ENCODE data around the gene NTPCR. TPM values are rescaled to one million over a fixed set of nuclear protein-coding genes. Genes with fewer than 3 reads are reported as not detected.

The NTPCR gene
- total RNA-seq, 1 donor from 2014 or later = 57.1 TPM

GRCh38 chr1:232952514-232953499 lies 2.4 kb downstream of the NTPCR start:
- H3K9me3 Mint-ChIP-seq (ENCODE audit: unreplicated experiment) = no peaks in the 10 kb centered on the region
- H3K36me3 Mint-ChIP-seq (ENCODE audit: low read depth, unreplicated experiment) = peaks cover 17% of the 10 kb centered on the region
- peak; percentile 52 for DNase-seq (ENCODE audit: low spot score)
- peak overlapping the region; percentile 47 for H3K4me3 Mint-ChIP-seq (ENCODE audit: unreplicated experiment)
- TF ChIP-seq CTCF (IDR thresholded peaks at IDR 0.05; ENCODE audit: unreplicated experiment) = peak; percentile 82
- no peaks in the 10 kb centered on the region for H3K27me3 Mint-ChIP-seq (ENCODE audit: unreplicated experiment)
- H3K27ac Mint-ChIP-seq (ENCODE audit: unreplicated experiment) = no peak overlapping the region
- H3K4me1 Mint-ChIP-seq (ENCODE audit: unreplicated experiment) = peaks cover 47% of the 10 kb centered on the region

- no peak overlapping the region for H3K4me3 Mint-ChIP-seq (ENCODE audit: unreplicated experiment)
- no peaks in the 10 kb centered on the region for H3K27me3 Mint-ChIP-seq (ENCODE audit: unreplicated experiment)
- no peak overlapping the region for H3K27ac Mint-ChIP-seq (ENCODE audit: unreplicated experiment)
- peaks cover 5% of the 10 kb centered on the region for H3K9me3 Mint-ChIP-seq (ENCODE audit: unreplicated experiment)
- no peak for TF ChIP-seq CTCF (IDR thresholded peaks at IDR 0.05; ENCODE audit: unreplicated experiment)
- DNase-seq (ENCODE audit: low spot score) = no peak
- H3K36me3 Mint-ChIP-seq (ENCODE audit: low read depth, unreplicated experiment) = peaks cover 37% of the 10 kb centered on the region
- H3K4me1 Mint-ChIP-seq (ENCODE audit: unreplicated experiment) = peaks cover 46% of the 10 kb centered on the region
Observed at GRCh38 chr1:232954594-232955365, 4.4 kb downstream of the NTPCR start.

- no peak for DNase-seq (ENCODE audit: low spot score)
- H3K36me3 Mint-ChIP-seq (ENCODE audit: low read depth, unreplicated experiment) = peaks cover 37% of the 10 kb centered on the region
- H3K4me3 Mint-ChIP-seq (ENCODE audit: unreplicated experiment) = no peak overlapping the region
- TF ChIP-seq CTCF (IDR thresholded peaks at IDR 0.05; ENCODE audit: unreplicated experiment) = no peak
- peaks cover 5% of the 10 kb centered on the region for H3K9me3 Mint-ChIP-seq (ENCODE audit: unreplicated experiment)
- peaks cover 38% of the 10 kb centered on the region for H3K4me1 Mint-ChIP-seq (ENCODE audit: unreplicated experiment)
- H3K27ac Mint-ChIP-seq (ENCODE audit: unreplicated experiment) = no peak overlapping the region
- H3K27me3 Mint-ChIP-seq (ENCODE audit: unreplicated experiment) = no peaks in the 10 kb centered on the region
Observed at GRCh38 chr1:232956081-232956480, 5.7 kb downstream of the NTPCR start.

GRCh38 chr1:232958067-232958466 lies 7.7 kb downstream of the NTPCR start:
- H3K4me1 Mint-ChIP-seq (ENCODE audit: unreplicated experiment) = peaks cover 27% of the 10 kb centered on the region
- H3K9me3 Mint-ChIP-seq (ENCODE audit: unreplicated experiment) = peaks cover 5% of the 10 kb centered on the region
- no peaks in the 10 kb centered on the region for H3K27me3 Mint-ChIP-seq (ENCODE audit: unreplicated experiment)
- no peak overlapping the region for H3K27ac Mint-ChIP-seq (ENCODE audit: unreplicated experiment)
- no peak for DNase-seq (ENCODE audit: low spot score)
- TF ChIP-seq CTCF (IDR thresholded peaks at IDR 0.05; ENCODE audit: unreplicated experiment) = no peak
- peak overlapping the region; percentile 77 for H3K4me3 Mint-ChIP-seq (ENCODE audit: unreplicated experiment)
- H3K36me3 Mint-ChIP-seq (ENCODE audit: low read depth, unreplicated experiment) = peaks cover 33% of the 10 kb centered on the region

Data from endothelial cell (in vitro differentiated cells).